ENCODE measurements around the gene MECP2. TPM values are rescaled to one million over a fixed set of nuclear protein-coding genes. Genes with fewer than 3 reads are reported as not detected.

The MECP2 gene
- total and polyA plus RNA-seq, 10 of the 15 experiments (the other 5 are each of a cell fraction or from before 2014, with no cell fraction given): 1.3 to 32.7 (median 13.7) TPM

DNA sequence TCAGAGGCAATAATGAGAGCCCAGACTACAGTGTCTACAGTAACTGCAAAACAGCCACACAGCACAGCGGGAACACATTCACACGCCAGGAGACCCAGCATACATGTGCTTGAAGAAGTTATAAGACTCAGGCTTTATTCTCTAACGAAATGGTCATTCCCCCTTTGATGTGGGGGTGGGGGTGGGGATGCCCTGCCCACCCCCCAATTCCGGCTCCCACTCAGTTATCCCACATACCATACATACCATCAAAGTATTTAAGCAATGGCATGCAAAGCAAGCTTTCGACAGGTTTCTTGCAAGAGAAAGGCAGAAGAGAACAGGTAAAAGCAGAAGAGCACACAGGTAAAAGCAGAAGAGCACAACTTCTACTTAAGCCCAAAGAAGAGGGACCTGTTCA is 3.6 kb downstream of the MECP2 start:
- SMC1A ChIA-PET (ENCODE audit: uncharacterized antibody, unreplicated experiment): interaction anchor here (0.6 to 1.2 kb wide), 2 partner anchors 13 to 171 kb away, joined by 3 to 5 read pairs; no protein-coding TSS in a partner anchor
- RAD21 ChIA-PET (ENCODE audit: unreplicated experiment): no interaction called here
- Histone ChIP-seq H3K27me3 (replicated peaks in 1 of 2; ENCODE audit: control insufficient read depth in 2 of 2, insufficient read depth in 2 of 2, low read length in 1 of 2) (no peaks in the 10 kb centered on the region), H3K36me3 (ENCODE audit: control insufficient read depth in 2 of 2, insufficient read depth in 2 of 2, low read length in 1 of 2) (no peaks in the 10 kb centered on the region; a peak in 1 of 4 replicates), H3K27ac (ENCODE audit: control insufficient read depth, insufficient read depth) (no peak overlapping the region), H3K4me2 (ENCODE audit: control insufficient read depth, insufficient read depth) (peak overlapping the region; percentile 3), H2AFZ (ENCODE audit: control insufficient read depth, low read depth, low read length) (no peak overlapping the region), H3K4me3 (peak overlapping the region; percentile 73; the same call in 1 of the 2 replicates), H4K20me1 (ENCODE audit: control insufficient read depth, insufficient read depth) (no peaks in the 10 kb centered on the region; the same call in 1 of the 2 replicates), H3K79me2 (ENCODE audit: control insufficient read depth, insufficient read depth, low read length) (peaks cover 60% of the 10 kb centered on the region), H3K9ac (ENCODE audit: control insufficient read depth, insufficient read depth, low read length) (no peak overlapping the region), H3K9me3 (replicated peaks; ENCODE audit: control insufficient read depth, insufficient read depth, low read length) (no peaks in the 10 kb centered on the region), H3K4me1 (ENCODE audit: control insufficient read depth, insufficient read depth, low read length) (no peaks in the 10 kb centered on the region; the same call in 1 of the 2 replicates)
- CTCF ChIA-PET: interaction anchor here (0.6 kb wide), 1 partner anchor 748 kb away, joined by 3 read pairs; no protein-coding TSS in a partner anchor
- no peak for TF ChIP-seq ZNF384 (IDR thresholded peaks at IDR 0.05; ENCODE audit: borderline replicate concordance, low read depth, low read length)
- DNase-seq (ENCODE audit: low read depth, low spot score) (no peak), FAIRE-seq (no peak), ATAC-seq (no peak)
- in situ Hi-C loops (cut with MboI): no loop called here
- intact Hi-C loops (cut with micrococcal nuclease; ENCODE audit: unreplicated experiment): no loop called here
- POLR2A ChIA-PET: interaction anchor here (0.7 kb wide), 1 partner anchor 118 kb away, joined by 4 read pairs; no protein-coding TSS in a partner anchor
- BruUV-seq (replicated peaks): no TSS peak
- 86% methylated on average over 5 of the region's 5 CpGs for WGBS (ENCODE audit: insufficient coverage, insufficient replicate concordance, low lambda C conversion rate, missing lambda C conversion rate)

- Histone ChIP-seq H3K36me3 (ENCODE audit: control insufficient read depth in 2 of 2, insufficient read depth in 2 of 2, low read length in 1 of 2) (no peaks in the 10 kb centered on the region; a peak in 1 of 4 replicates), H2AFZ (ENCODE audit: control insufficient read depth, low read depth, low read length) (no peak overlapping the region), H3K4me2 (ENCODE audit: control insufficient read depth, insufficient read depth) (no peak overlapping the region), H3K79me2 (ENCODE audit: control insufficient read depth, insufficient read depth, low read length) (peaks cover 60% of the 10 kb centered on the region), H3K4me3 (0 out of 2 replicates have a peak overlapping the region, but pooled peaks have one; percentile 40), H4K20me1 (ENCODE audit: control insufficient read depth, insufficient read depth) (no peaks in the 10 kb centered on the region; the same call in 1 of the 2 replicates), H3K27me3 (replicated peaks in 1 of 2; ENCODE audit: control insufficient read depth in 2 of 2, insufficient read depth in 2 of 2, low read length in 1 of 2) (no peaks in the 10 kb centered on the region), H3K9ac (ENCODE audit: control insufficient read depth, insufficient read depth, low read length) (no peak overlapping the region), H3K27ac (ENCODE audit: control insufficient read depth, insufficient read depth) (no peak overlapping the region), H3K4me1 (ENCODE audit: control insufficient read depth, insufficient read depth, low read length) (no peaks in the 10 kb centered on the region; the same call in 1 of the 2 replicates), H3K9me3 (replicated peaks; ENCODE audit: control insufficient read depth, insufficient read depth, low read length) (no peaks in the 10 kb centered on the region)
- no peak for TF ChIP-seq EED (IDR thresholded peaks at IDR 0.05; ENCODE audit: low read depth)
- CTCF ChIA-PET: interaction anchor here (0.7 to 1.6 kb wide), 5 partner anchors 17 to 216 kb away, joined by 3 read pairs; no protein-coding TSS in a partner anchor
- in situ Hi-C loops (cut with MboI) (no loop called here), intact Hi-C loops (cut with micrococcal nuclease; ENCODE audit: unreplicated experiment) (no loop called here)
- peak; percentile 31 for FAIRE-seq
- BruUV-seq (replicated peaks): no TSS peak
- POLR2A ChIA-PET: interaction anchor here (0.6 to 1.2 kb wide), 2 partner anchors 214 to 229 kb away, joined by 5 read pairs; no protein-coding TSS in a partner anchor
- RAD21 ChIA-PET (ENCODE audit: unreplicated experiment): no interaction called here
- no peak for DNase-seq (ENCODE audit: low read depth, low spot score)
- ATAC-seq: no peak
- 46% methylated on average over 5 of the region's 5 CpGs for WGBS (ENCODE audit: insufficient coverage, insufficient replicate concordance, low lambda C conversion rate, missing lambda C conversion rate)
- SMC1A ChIA-PET (ENCODE audit: uncharacterized antibody, unreplicated experiment): no interaction called here
Observed at GRCh38 chrX:154092371-154092770, 5.1 kb downstream of the MECP2 start.

All from GM12878 (cell line).